Lower leg skin (tissue), 4 donors: ENCODE results near the gene TBXAS1. TPM values are rescaled to one million over a fixed set of nuclear protein-coding genes. Genes with fewer than 3 reads are reported as not detected.

Source experiments
- DNase-seq, 2 donors: peaks; one replicate each; pipeline ENCODE4 v3.0.0-alpha.2; 2019; ENCODE audit warnings: low spot score in 2 of 2
- H3K4me3 ChIP-seq: fragments of 200-600 bp; sonication (generic); 2 replicates; pipeline ENCODE4 v1.5.1; 2017; ENCODE audit warnings: mild to moderate bottlenecking, low read depth; ENCODE audit not compliant: poor library complexity, severe bottlenecking
- CTCF ChIP-seq, 3 donors: fragments of 450-650 bp; IDR thresholded peaks; one replicate each; pipeline ENCODE4 v1.5.1; 2016; ENCODE audit warnings: antibody characterized with exemption in 3 of 3, mild to moderate bottlenecking in 3 of 3, moderate library complexity in 2 of 3
- POLR2A ChIP-seq, 2 donors: fragments of 450-650 bp; IDR thresholded peaks; one replicate each; pipeline ENCODE4 v1.6.1; 2016 to 2017; ENCODE audit warnings: antibody characterized with exemption in 2 of 2, mild to moderate bottlenecking in 1 of 2, moderate library complexity in 1 of 2
- WGBS, 2 donors: methylation state at CpG; one replicate each; pipeline ENCODE4 v1.1.5; 2018; 5-methylcytosine and 5-hydroxymethylcytosine counted together
- intact Hi-C: fragments of 100-400 bp; cut with DNase I; formaldehyde crosslinking; loops from one replicate; pipeline ENCODE4 v1.15.0; 2023; ENCODE audit warnings: low total_unique reads
- total RNA-seq, 4 donors: library from RNA; depleted of rRNA; stranded (reverse); fragments of >200 nt; gene quantifications; one replicate each; pipeline ENCODE4 v1.1.0, GENCODE V29; 2016

Gene TBXAS1
- total RNA-seq, 4 donors from 2014 or later = 0.91 to 9.9 (median 2.4) TPM

DNA sequence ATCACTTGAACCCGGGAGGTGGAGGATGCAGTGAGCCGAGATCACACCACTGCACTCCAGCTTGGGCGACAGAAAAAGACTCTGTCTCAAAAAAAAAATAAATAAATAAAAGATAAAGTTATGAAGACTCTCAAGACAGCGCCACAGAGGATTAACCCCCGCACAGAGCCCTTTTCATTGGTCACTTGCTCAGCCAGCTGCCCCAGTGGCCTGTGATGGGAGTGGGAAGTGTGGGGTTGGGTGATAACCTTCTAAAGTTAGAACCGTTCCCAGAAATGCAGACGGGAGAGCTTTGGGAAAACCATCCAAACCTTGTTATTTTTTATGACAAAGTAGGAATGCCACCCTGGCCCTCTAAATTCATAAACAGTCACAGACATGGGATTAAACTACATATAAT lies 176.3 kb downstream of the TBXAS1 start:
- DNase-seq = no peak
- TF ChIP-seq POLR2A (IDR thresholded peaks at IDR 0.05) = no peak
- no peak for TF ChIP-seq CTCF (IDR thresholded peaks at IDR 0.05)
- 89% methylated on average over 7 of the region's 7 CpGs for WGBS, 2 donors
- intact Hi-C loops = loop anchor here (10.0 kb wide), 1 partner anchor 231 kb away; the partner anchor contains the start of gene HIPK2
- H3K4me3 ChIP-seq = no peak overlapping the region

DNA sequence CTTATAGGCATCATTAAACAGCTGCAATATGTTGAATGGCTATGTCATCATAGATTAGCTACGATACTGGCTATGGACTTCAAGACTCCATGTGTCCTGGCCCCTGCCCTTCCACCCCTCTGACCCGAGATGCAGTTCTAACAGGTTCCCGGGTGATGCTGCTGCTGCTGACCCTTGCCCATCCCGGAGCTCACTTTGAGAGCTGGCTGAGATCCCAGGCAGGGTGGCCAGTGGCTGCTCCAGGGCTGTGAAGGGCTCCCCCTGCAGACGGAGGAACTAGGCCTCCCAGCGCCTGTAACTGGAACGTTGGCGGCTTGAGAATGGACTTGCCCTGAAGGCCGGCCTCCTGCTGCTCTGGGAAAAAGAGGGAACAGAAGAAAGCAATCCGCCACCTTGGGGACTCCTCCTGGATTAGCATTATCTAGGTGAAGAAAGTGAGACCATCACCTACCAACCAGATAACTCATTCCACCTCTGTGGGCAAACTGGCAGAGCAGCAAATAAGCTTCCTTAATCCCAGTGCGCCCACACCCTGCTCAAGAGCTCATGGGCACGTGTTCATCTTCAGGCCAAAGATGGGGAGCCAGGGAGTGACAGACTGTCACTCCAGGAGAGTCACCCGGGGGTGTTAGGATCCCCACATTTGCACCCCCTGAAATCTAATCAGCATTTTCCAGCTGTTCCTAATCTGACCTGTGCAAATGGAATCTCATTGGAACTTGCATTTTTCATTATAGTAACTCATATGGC lies 176.9 kb downstream of the TBXAS1 start:
- no peak for DNase-seq
- WGBS, 2 donors = 65 to 70% methylated on average over 13 of the region's 13 CpGs
- TF ChIP-seq CTCF (IDR thresholded peaks at IDR 0.05) (no peak), POLR2A (IDR thresholded peaks at IDR 0.05) (no peak)
- no peak overlapping the region for H3K4me3 ChIP-seq
- intact Hi-C loops = loop anchor here (10.0 kb wide), 1 partner anchor 231 kb away; the partner anchor contains the start of gene HIPK2

DNA sequence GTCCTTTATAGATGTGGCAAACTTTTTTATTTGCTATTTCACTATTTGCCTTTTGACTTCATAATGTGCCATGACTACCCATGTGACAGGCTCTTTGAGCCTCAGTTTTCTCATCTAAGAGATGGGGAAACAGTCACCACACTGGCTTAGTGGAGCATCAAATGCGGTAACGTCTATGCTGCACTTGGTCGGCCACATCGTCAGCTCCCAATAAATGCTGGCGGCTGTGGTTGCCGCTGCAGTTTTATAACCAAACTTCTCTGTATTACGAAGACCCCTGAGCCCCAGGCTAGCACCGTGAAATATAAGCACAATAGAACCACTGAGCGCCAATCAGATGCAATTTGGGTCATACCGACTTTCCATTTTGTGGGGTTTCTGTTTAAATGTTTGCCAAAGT lies 177.5 kb downstream of the TBXAS1 start:
- WGBS, 2 donors = 94 to 95% methylated on average over 10 of the region's 10 CpGs
- TF ChIP-seq POLR2A (IDR thresholded peaks at IDR 0.05) (no peak), CTCF (IDR thresholded peaks at IDR 0.05) (no peak)
- intact Hi-C loops = loop anchor here (10.0 kb wide), 1 partner anchor 232 kb away; the partner anchor contains the start of gene HIPK2
- DNase-seq = no peak
- H3K4me3 ChIP-seq = no peak overlapping the region

GRCh38 chr7:140007051-140007690 lies 178.1 kb downstream of the TBXAS1 start:
- TF ChIP-seq CTCF (IDR thresholded peaks at IDR 0.05) = no peak
- WGBS, 2 donors = 92 to 93% methylated on average over 11 of the region's 11 CpGs
- H3K4me3 ChIP-seq = no peak overlapping the region
- no peak for DNase-seq
- intact Hi-C loops = loop anchor here (10.0 kb wide), 1 partner anchor 232 kb away; the partner anchor contains the start of gene HIPK2

DNA sequence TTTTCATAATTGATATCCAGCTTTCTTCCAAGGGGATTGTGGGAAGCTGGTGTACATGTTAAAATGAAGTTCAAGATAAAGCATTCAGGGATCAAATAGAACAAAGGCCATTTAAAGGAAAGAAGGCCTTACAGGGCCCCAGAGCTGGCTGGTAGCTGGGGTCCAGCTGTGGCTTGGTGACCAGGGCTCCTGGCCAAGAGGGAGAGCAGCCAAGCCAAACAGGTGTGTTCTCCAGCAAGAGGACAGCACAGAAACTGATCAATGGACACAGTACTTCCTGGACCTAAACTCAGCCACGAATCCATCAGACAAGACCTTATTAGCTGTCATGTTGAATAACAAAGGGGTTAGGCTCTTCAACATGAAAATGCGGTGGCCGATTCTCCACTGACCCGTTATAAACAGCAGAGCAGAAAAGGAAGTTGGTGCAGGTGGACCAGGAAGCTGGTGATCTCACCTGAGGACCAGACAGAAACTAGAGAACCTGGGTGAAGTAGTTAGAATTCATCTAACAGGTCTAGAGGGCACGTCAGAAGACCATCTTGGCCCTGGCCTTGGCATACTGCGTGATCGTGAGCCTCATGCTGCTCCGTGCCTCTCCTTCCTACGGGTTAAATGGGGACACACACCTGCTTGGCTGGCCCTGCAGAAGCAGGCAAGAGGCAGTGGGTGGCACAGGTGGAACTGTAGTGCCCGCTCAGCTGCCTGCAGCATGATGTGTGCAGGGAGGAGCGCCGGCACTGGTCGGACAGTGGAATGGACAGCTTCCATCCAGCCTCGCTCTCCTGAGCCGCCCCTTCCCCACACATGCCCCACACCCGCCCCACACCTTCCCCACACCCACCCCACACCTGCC lies 179.9 kb downstream of the TBXAS1 start:
- WGBS, 2 donors = 90 to 91% methylated on average over 16 of the region's 16 CpGs
- DNase-seq = no peak
- intact Hi-C loops = loop anchor here (10.0 kb wide), 1 partner anchor 234 kb away; the partner anchor contains the start of gene HIPK2
- no peak for TF ChIP-seq CTCF (IDR thresholded peaks at IDR 0.05)
- TF ChIP-seq POLR2A (IDR thresholded peaks at IDR 0.05) = no peak
- no peak overlapping the region for H3K4me3 ChIP-seq
